GM18858 (cell line): Measurements from ENCODE around the gene ADAMTS7.
"Not testable (repeated sequence)": the region's sequence is repeated elsewhere in the genome, so short reads cannot be mapped to it uniquely, and the experiment has no call there.

Experiments used
- ATAC-seq: cut with Tn5 transposase; IDR thresholded peaks from one replicate; pipeline ENCODE4 v1.9.1; 2021; ENCODE audit not compliant: unreplicated experiment

The ADAMTS7 gene

DNA sequence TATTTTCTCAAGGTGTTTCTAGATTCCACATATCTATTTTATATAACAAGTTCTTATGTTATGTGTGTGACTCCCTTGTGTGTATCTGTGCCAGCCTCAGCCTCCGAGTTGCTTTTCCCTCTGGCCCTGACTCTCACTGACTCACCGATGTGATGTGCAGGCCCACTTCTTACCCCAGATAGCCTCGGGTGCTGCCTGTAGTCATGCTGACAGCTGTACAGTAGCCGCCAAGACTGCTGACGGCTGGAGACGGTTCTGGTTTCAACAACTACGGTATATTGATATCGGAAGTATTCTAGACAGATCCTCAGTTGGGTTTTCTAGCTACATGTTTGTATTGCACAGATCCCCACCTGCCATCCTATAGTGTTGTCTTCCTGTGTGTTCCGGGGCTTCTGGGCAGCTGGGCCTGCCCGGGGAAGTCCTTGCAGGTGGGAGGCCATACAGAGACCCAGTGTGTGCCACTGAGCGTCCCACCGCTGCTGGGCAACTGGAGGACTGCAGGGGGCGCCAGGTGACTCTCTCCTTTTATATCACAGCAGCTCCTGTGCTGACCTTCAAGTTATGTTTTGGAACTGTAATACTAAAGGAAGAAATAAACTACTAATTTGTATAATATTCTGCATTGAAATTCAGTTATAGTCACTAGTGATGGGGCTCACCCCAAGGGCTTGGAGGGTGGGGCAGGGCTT is 55.2 kb downstream of the ADAMTS7 start:
- not testable (repeated sequence) for ATAC-seq

DNA sequence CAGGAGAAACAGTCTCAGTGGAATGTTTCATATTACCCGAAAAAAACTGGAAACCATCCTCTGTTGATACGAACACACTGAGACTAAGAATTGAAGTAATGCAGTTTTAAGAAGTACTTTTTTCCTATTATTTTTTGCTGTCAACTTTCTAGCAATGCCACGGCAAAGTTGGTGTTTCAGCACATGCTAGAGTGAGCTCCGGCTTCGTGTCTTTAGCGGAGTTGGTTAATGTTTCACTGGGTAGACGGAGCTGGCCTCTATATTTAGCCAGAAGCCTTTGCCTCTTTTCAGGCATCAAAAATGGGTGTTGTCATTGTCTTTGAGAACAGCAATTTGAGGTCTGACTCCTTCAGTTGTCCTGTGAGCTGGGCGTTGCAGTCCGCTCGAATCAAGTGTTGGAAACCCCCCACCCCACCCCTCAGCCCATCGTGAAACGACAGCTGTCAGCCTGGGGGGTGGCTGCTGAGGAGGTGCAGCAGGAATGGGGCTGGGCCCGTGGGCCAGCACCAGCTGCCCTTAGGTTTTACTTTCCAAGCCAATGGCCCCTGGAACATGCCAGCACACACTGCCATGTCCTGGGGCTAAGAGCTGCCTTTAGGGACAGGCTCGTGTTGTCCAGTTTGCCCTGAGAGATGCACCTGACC is 56.5 kb downstream of the ADAMTS7 start:
- ATAC-seq: not testable (repeated sequence)

DNA sequence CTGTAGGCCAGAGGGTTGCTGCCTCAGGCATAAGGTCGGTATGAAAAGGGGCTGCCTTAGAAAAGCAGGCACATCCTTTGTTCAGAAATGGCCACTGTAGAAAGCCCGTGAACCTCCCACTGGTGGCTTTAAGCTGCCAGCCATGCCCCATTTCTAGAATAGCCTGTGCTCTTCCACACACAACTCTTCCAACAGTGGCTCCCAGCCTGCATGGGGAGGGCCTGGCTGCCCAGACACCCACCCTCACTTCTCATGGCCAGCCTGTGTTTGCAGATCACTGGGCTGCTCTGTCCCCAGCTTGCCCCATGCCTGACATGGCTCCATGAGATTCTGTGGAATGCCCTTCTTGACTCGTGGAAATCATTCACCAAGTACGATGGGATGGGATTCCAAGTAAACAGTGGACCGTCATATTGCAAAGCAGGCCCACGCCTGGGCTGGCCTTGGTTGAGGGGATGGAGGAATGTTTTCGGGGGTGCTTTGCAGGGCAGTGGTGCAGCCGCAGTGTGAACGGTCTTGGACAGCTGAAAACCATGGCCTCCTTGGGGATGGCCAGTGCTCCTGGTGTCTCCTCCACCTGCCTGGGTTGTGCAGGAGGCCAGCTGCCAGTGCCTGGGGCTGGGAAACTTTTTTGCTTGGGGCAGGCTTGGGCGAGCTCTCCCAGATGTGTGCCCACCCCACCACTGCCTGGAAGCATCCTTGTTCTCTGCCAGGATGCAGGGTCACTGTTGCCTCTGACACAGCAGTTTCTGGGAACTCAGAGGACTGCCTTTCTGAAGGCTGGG is 57.3 kb downstream of the ADAMTS7 start:
- not testable (repeated sequence) for ATAC-seq

DNA sequence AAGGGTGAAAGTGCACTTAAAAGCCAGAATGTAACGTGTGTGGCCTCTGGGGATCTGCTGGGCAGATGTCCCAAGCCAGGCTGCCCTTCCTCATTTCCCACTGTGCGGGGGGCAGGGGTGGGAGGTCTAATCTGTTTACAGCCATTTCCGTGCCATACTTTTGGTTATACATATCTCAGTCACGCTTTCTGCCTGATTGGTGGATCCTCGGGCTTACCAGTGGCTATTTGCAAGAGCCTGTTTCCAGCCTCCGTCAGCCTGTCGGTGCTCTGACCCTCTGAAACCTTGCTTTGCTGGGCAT is 58.0 kb downstream of the ADAMTS7 start:
- ATAC-seq: not testable (repeated sequence)

DNA sequence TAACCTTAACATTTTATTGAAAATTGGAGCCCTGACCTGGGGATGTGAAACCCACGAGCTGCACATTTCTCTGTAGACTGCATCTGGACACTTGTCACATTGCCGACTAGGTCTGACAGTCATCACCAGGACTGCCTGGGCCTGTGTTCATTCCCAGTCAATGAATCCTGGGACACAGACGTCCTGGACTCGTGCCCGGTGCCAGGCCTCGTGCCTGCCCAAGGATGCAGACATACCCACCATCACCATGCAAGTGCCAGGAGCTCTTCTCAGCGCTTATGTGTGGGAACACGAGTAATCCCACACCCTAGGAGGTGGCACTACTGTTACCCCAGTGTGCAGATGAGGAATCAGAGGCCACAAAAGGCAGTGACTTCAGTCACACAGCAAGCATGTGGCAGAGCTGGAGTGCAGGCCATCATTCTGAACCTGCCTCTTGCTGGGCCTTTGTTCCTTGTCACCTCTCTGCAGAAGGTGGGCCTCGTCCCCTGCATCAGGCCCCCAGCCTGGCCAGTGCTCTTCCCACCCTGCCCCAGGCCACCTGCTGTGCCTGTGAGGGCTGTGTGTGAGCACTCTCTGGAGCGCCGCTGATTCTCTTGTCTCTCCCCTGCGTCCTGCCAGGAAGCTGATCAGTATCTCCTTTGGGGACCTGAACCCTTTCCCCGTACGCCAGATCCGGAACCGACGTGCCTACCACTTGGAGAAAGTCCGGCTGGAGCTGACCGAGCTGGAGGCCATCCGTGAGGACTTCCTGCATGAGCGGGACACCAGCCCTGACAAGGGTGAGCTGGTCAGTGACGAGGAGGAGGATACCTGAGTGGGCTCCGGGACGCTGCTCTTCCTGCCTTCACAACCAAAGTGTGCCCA is 58.5 kb downstream of the ADAMTS7 start:
- ATAC-seq: no peak

DNA sequence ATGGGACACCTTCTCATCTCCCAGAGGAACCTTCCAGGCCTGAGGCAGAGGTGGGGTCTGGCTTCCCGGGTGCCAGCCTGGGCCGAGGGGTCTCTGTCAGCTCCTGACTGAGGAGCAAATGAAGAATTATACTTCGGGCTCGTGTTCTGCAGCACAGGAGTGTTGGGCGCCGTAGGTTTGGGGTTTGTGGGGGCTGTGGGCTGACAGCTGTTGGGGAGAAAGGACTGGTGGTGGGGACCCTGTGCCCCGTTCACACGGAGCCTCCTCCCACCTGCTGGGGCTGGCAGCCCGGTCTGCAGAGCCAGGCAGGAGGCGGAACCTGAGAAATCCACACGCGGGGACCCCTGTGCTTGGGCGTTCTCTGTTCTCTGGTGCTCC is 59.7 kb downstream of the ADAMTS7 start:
- no peak for ATAC-seq

DNA sequence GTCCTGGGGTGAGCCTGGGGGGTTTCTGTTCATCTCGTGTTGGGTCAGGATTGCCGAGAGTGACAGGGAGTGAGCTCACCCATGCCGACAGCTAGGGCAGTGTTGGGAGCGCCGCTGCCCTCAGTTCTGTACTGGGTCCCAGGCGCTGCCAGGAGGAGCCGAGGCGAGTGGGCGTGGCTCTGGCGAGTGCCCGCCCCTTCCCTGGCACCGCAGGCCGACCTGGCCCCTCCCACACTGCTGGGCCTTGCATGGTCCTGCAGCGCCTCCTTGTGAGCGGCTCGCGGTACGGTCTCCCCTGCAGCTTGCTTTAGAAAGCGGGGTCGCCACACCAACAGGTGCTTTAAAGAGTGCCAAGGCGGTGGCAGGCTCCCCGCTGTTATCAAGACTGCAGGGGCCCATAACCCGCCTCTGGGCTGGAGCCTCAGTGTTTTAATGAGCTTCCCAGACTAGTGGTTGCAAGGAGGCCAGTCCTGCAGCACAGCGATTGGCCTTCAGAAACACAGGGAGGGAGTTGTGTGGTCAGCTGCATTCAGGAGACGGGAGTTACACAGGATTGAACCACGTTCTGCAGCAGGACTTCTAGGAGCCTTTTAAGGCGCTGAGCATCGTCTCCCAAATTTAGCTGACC is 60.2 kb downstream of the ADAMTS7 start:
- ATAC-seq: not testable (repeated sequence)

DNA sequence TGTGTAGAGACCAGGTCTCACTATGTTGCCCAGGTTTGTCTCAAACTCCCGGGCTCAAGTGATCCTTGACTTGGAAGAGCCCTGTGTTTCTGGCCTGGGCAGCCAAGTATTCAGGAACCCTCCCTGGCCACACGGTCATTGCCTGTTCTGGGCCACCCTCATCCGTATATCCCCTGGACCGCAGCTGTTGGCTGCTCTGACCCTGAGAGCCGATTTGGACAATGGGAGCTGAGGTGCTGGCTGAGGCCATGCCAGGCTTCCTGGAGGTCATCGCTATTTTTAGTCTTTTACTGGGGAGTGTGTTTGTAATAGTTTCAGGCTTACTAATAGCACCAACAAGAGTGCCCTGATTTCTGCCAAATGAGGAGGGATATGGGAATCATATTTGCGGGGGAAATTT is 60.7 kb downstream of the ADAMTS7 start:
- ATAC-seq: no peak

DNA sequence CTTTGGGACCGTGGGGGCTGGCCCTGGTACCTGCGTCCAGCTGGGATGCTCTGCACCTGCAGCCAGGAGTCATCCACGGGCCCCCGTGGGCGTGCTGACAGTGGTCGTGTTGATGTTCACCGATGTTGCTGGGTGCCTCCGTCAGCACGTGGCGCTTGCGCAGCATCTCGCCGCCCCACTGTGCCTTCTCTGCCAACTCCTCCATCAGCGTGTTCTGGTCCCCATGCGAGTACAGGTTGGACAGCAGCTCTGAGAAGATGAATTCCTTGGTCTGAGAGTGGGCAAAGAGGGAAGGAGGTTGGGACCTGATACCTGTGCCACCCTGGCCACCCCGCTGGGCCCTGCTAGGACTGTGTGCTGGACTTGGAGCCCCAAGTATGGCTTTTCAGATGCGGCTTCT is 61.4 kb downstream of the ADAMTS7 start:
- no peak for ATAC-seq

DNA sequence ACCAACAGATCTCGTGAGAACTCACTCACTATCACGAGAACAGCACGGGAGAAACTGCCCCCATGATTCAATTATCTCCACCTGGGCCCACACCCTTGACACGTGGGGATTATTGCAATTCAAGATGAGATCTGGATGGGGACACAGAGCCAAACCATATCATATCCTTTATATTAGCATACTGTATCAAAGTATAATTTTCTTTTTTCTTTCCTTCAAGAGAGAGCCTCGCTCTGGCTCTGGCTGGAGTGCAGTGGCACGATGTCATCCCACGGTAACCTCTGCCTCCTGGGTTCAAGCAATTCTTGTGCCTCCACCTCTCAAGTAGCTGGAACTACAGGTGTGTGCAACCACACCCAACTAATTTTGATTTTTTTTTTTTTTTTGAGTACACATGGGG is 63.4 kb downstream of the ADAMTS7 start:
- ATAC-seq: not testable (repeated sequence)

DNA sequence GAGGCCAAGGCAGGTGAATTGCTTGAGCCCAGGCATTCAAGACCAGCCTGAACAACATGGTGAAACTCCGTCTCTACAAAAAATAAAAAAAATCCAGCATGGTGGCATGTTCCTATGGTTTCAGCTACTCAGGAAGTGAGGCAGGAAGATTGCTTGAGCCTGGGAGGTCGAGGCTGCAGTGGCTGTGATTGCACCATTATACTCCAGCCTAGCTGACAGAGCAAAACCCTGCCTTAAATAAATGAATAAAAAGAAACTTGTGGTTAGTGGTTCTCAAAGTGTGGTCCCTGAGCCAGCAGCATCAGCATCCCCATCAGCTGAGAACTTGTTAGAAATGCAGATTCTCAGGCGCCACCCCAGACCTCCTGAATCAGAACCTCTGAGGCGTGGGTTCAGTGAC is 69.6 kb downstream of the ADAMTS7 start:
- not testable (repeated sequence) for ATAC-seq

DNA sequence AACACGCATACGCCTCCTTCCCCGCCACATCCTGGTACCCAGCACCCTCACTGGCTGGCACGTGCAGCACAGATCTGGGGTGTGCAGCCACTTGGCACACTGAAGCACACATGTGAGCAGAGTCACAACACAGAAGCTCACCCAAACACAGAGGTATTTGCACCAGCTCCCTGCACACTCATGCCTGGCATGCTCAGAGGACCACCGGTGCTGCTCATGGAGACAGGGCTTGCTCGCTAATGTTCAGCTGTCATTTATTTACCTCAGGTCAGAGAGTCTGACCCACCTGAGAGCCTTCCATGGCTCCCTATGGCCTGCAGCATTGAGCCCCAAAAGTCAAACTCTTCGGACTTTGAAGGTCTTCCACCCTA is 70.4 kb downstream of the ADAMTS7 start:
- no peak for ATAC-seq

DNA sequence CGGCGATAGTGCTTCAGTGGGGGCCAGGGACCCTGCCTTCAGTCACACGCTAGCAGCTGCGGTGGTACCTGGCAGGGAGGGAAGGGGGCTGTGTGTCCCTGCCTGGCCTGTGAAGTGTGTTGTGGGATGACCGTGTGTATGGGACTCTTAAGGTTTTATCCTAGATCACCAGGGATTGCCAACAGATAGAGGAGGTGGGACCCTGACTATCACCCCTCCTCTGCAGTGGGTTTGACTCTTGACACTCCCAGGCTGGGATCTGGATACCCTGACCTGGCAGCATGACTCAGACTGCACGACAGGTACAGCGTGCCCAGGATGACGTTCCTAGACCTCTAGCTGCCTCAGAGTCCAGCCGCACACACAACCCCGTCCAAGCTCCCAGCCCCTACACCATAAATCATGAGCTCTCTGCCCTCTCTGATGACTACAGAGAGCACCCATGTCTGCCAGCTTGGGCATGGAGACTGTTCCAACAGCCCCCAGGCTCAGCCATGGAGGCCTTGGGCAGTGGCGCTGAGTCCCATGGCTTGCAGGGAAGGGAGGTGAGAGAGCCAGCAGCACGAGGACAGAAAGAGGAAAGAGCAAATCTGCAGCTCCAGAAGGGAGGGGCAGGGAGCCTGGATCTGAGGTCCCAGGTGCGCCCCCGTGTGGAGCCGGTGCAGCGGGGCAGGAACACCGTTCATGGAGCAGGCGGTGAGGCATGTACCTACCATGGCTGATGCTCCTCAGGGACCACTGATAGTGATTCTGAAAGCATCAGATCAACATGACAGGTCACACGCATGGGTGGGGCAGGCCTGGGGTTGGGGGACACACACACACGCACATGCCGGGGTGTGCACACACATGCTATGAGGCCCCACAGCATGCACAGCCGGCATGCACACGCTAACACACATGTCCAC is 71.0 kb downstream of the ADAMTS7 start:
- ATAC-seq: no peak

DNA sequence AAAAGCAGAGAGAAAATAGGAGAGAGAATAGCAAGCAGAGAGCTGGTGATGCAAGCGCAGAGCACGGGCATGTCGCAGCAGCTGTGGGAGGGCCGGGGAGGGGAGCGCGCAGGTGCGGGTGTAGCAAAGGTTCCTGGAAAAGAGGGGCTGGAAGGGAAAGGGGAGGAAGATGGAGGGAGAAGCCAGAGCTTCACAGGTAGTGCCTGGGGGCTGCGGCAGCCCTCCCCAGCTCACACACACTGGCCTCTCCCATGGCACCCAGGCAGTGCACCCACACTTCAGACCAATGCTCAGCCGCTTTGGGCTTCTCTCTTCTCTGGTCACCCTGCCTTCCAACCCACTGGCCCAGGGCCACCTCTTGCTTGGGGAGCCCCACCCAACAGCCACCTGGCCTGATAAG is 72.1 kb downstream of the ADAMTS7 start:
- no peak for ATAC-seq

DNA sequence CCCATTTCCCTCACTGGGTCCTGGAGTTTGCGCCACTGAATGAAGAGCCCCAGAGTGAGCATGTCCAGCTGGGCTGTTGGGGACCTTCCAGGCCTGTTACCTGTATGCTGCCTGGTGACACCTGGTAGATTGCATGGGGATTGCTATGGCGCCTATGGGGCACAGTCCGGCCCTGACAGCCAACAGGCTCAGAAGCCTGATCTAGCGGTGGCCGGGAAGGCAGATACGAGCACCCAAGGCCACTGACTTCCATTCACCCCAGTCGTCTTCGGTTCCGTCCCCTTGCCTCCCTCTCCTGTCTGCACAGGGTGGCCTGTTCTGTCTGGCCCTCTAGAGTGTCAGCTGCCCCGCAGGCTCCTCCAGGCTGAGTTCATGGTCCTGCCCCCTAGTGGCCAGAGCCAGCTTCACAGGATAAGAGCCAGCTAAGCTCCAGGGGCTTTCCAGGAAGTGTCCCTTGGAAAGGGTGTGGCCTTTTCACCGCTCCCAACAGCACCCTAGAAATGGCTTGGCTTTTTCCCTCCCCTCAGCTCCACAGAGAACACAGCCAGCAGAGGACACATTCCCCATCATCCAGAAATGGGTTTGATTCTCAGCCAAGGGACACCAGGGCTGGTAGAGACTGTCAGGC is 73.2 kb downstream of the ADAMTS7 start:
- ATAC-seq: not testable (repeated sequence)

DNA sequence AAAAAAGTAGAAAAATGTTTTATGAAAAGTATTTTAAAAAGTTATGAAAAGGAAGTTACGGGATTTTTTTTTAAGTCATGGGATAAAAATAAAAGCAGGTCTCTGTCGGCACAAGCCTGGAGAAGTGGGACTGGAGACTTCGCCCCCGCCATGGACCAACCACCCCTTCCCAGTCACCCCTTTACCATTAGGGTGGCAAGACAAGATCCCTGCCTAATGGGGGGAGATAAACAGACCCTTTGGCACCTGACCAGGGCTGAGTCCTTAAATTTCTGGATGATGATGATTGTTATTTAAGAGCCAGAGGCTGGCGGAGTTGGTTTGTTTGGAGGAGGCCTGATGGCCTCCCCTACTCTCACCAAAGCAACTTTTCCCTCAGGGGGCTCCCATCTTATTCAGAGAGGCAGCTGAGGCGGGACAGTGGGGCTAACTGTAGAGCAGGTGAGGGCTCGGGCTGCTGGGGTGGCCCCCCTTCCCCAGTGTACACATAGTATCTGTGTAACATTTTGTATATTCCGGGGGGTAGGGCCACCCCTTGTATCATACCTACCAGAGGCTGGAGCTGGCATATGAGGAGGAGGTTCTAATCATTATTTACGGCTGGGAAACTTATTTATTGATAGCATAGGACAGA is 74.0 kb downstream of the ADAMTS7 start:
- ATAC-seq: no peak

DNA sequence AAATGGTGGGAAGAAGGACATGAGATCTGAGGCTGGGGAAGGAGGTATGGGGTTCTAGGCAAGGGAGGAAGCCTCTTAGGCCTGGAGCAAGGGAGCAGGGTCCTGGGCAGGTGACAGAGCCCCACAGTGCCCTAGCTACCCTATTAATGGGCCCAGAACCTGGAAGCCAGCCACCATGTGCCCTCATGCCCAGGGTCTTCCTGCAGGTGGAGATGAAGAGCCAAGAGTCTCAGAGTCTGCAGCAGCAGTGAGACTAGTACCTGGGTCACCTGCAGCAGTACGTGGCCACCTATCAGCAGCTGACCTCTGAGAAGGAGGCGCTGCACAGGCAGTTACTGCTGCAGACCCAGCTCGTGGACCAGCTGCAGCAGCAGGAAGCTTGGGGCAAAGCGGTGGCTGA is 75.0 kb downstream of the ADAMTS7 start:
- not testable (repeated sequence) for ATAC-seq

DNA sequence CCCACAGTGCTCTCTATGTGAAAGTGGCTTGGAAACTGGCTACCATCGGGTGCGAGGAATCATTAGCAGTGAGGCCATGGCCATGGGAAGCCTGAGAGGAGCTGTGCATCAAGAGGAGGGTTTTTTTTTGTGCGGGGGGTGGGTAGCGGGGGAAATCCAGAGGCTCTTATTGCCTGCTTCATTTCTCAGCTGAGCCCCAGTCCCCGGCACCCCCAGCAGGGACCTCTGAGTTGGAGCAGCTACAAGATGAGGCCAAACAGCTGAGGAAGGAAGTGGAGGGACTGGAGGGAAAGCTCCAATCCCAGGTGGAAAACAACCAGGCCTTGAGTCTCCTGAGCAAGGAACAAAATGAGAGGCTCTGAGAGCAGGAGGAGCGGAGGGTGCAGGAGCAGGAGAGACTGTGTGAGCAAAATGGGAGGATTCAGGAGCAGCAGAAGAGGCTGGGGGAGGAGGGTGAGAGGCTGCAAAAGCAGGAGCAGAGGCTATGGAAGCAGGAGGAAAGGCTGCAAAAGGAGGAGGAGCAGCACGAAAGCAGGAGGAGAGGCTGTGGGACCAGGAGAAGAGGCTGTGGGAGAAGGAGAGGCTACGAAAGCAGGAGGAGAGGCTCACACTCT is 76.7 kb downstream of the ADAMTS7 start:
- ATAC-seq: no peak

DNA sequence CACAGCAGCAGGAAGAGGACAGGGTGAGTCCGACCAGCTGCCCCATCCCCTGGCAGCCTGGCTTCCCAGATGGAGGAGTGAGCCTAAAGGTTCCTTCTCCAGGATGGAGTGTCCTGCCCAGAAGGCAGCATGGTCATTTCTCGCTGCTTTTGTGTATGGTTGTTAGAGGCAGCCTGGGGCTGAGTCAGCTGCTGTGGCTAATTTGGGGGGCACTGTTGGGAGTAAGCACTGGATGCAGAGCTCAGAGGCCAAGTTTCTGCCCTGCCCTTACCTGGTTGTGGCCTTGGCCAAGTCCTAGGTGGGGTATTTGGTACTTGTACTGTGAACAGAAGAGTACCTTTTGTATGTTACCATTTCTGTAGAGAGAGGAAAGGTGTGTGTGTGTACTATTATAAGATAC is 78.6 kb downstream of the ADAMTS7 start:
- ATAC-seq: no peak
